SK-N-SH treated with all-trans-retinoic acid at 6 μM for 48 hours (cell line): ENCODE results near the gene PNPLA7.

ENCODE experiments used
- ATAC-seq: fragments of 200-7000 bp; cut with Tn5 transposase; 3 replicates; pipeline ENCODE4 v1.9.1; 2020; ENCODE audit warnings: mild to moderate bottlenecking, moderate library complexity
- ARNTL ChIP-seq: fragments of 450-650 bp; formaldehyde crosslinking; IDR thresholded peaks from 2 replicates; pipeline ENCODE4 v1.5.0; 2020; ENCODE audit warnings: low read depth, mild to moderate bottlenecking, moderate library complexity, borderline replicate concordance
- BACH2 ChIP-seq: fragments of 250-450 bp; sonication (Bioruptor Pico); IDR thresholded peaks from 2 replicates; pipeline ENCODE4 v1.9.0; 2021; ENCODE audit warnings: mild to moderate bottlenecking, borderline replicate concordance
- CSDC2 ChIP-seq: fragments of 250-450 bp; sonication (Bioruptor Pico); IDR thresholded peaks from 2 replicates; pipeline ENCODE4 v1.5.0; 2020; ENCODE audit warnings: mild to moderate bottlenecking, moderate library complexity
- CSRNP3 ChIP-seq: fragments of 250-450 bp; sonication (Bioruptor Pico); IDR thresholded peaks from 2 replicates; pipeline ENCODE4 v1.5.1; 2021; ENCODE audit warnings: mild to moderate bottlenecking, moderate library complexity
- ESRRG ChIP-seq: fragments of 250-450 bp; sonication (Bioruptor Pico); IDR thresholded peaks from 2 replicates; pipeline ENCODE4 v1.6.1; 2021; ENCODE audit warnings: mild to moderate bottlenecking
- GLIS3 ChIP-seq: fragments of 250-450 bp; sonication (Bioruptor Pico); IDR thresholded peaks from 2 replicates; pipeline ENCODE4 v1.5.0; 2020; ENCODE audit warnings: mild to moderate bottlenecking, moderate library complexity
- ISL1 ChIP-seq: fragments of 250-450 bp; sonication (Bioruptor Pico); IDR thresholded peaks from 2 replicates; pipeline ENCODE4 v2.1.2; 2022; ENCODE audit warnings: mild to moderate bottlenecking, moderate library complexity
- POU6F1 ChIP-seq: fragments of 250-450 bp; sonication (Bioruptor Pico); IDR thresholded peaks from 2 replicates; pipeline ENCODE4 v1.8.0; 2021; ENCODE audit warnings: low read depth, mild to moderate bottlenecking, moderate library complexity, borderline replicate concordance
- RARB ChIP-seq: fragments of 250-450 bp; sonication (Bioruptor Pico); IDR thresholded peaks from 2 replicates; pipeline ENCODE4 v1.8.0; 2021; ENCODE audit warnings: mild to moderate bottlenecking, moderate library complexity
- SNAI2 ChIP-seq: fragments of 250-450 bp; sonication (Bioruptor Pico); IDR thresholded peaks from 2 replicates; pipeline ENCODE4 v1.5.0; 2020; ENCODE audit warnings: mild to moderate bottlenecking, moderate library complexity
- TOX ChIP-seq: fragments of 250-450 bp; sonication (Bioruptor Pico); IDR thresholded peaks from 2 replicates; pipeline ENCODE4 v1.8.0; 2021; ENCODE audit warnings: mild to moderate bottlenecking, moderate library complexity, borderline replicate concordance
- ZC3H10 ChIP-seq: fragments of 250-450 bp; sonication (Bioruptor Pico); IDR thresholded peaks from 2 replicates; pipeline ENCODE4 v1.5.1; 2021; ENCODE audit warnings: mild to moderate bottlenecking, moderate library complexity
- ZFP3 ChIP-seq: fragments of 250-450 bp; sonication (Bioruptor Pico); IDR thresholded peaks from 2 replicates; pipeline ENCODE4 v1.5.0; 2020; ENCODE audit warnings: mild to moderate bottlenecking, moderate library complexity
- ZNF565 ChIP-seq: fragments of 450-650 bp; formaldehyde crosslinking; conservative IDR thresholded peaks from 2 replicates; pipeline ENCODE4 v1.5.0; 2020; ENCODE audit warnings: low read depth, mild to moderate bottlenecking, moderate library complexity
- ZNF70 ChIP-seq: fragments of 450-650 bp; formaldehyde crosslinking; IDR thresholded peaks from 2 replicates; pipeline ENCODE4 v1.5.0; 2020; ENCODE audit warnings: mild to moderate bottlenecking, moderate library complexity
- ZNF8 ChIP-seq: fragments of 450-650 bp; formaldehyde crosslinking; IDR thresholded peaks from 2 replicates; pipeline ENCODE4 v1.5.0; 2020; ENCODE audit warnings: mild to moderate bottlenecking, moderate library complexity
- TF ChIP-seq, protein P1 (sequence below): fragments of 250-450 bp; sonication (Bioruptor Pico); IDR thresholded peaks from 2 replicates; pipeline ENCODE4 v1.8.0; 2020; ENCODE audit warnings: mild to moderate bottlenecking, moderate library complexity, borderline replicate concordance
- TF ChIP-seq, protein P2 (sequence below): fragments of 250-450 bp; sonication (Bioruptor Pico); IDR thresholded peaks from 2 replicates; pipeline ENCODE4 v1.5.0; 2020; ENCODE audit warnings: mild to moderate bottlenecking, moderate library complexity

PNPLA7 gene

GRCh38 chr9:137494104-137494544 lies 56.1 kb downstream of the PNPLA7 start:
- ATAC-seq = no peak
- TF ChIP-seq ARNTL (CRISPR knock-in tag) (no peak), GLIS3 (CRISPR knock-in tag) (no peak), CSDC2 (CRISPR knock-in tag) (no peak), BACH2 (no peak), CSRNP3 (CRISPR knock-in tag) (no peak)

DNA sequence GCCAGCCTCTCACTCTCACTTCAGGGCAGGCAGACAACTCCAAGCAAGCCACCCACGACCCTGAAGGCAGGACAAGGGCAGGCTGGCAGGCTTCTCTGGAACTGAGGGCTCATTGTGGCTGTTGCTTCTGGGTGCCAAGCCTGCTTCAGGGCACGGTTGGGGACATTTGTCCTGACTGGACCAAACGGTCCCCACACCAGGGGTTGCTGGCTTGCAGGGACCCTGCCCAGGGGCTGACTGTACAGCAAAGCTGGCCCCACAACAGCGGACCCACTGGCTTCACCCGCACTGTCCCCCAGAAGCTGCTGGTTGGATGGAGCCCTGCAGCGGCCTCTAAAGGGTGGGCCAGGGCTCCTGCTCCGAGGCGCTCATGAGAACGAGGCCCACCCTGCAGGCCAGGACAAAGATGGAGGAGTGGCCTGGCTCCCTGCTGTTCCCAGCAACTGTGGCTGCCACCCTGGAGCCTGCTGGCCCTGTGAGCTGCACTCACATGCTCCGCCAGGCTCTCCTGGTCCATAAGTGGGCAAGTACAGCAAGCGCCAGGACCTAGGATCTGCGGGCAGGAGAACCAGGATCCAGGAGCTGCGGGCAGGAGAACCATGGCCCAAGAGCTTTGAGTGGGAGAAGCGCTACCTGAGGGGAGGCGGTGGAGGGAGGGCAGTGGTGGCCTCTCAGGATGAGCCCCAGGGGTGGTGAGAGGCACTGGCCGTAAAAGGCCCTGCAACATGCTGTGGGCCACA lies 56.7 kb downstream of the PNPLA7 start:
- TF ChIP-seq POU6F1 = no peak
- no peak for TF ChIP-seq ZC3H10 (CRISPR knock-in tag)
- no peak for TF ChIP-seq ESRRG
- no peak for TF ChIP-seq ZNF70 (CRISPR knock-in tag)
- TF ChIP-seq ISL1 (CRISPR knock-in tag) = no peak
- TF ChIP-seq, protein P1, sequence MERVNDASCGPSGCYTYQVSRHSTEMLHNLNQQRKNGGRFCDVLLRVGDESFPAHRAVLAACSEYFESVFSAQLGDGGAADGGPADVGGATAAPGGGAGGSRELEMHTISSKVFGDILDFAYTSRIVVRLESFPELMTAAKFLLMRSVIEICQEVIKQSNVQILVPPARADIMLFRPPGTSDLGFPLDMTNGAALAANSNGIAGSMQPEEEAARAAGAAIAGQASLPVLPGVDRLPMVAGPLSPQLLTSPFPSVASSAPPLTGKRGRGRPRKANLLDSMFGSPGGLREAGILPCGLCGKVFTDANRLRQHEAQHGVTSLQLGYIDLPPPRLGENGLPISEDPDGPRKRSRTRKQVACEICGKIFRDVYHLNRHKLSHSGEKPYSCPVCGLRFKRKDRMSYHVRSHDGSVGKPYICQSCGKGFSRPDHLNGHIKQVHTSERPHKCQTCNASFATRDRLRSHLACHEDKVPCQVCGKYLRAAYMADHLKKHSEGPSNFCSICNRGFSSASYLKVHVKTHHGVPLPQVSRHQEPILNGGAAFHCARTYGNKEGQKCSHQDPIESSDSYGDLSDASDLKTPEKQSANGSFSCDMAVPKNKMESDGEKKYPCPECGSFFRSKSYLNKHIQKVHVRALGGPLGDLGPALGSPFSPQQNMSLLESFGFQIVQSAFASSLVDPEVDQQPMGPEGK (CRISPR knock-in tag) = no peak
- no peak for TF ChIP-seq GLIS3 (CRISPR knock-in tag)
- no peak for TF ChIP-seq BACH2
- TF ChIP-seq, all 23 proteins: peak for 0
- no peak for ATAC-seq

DNA sequence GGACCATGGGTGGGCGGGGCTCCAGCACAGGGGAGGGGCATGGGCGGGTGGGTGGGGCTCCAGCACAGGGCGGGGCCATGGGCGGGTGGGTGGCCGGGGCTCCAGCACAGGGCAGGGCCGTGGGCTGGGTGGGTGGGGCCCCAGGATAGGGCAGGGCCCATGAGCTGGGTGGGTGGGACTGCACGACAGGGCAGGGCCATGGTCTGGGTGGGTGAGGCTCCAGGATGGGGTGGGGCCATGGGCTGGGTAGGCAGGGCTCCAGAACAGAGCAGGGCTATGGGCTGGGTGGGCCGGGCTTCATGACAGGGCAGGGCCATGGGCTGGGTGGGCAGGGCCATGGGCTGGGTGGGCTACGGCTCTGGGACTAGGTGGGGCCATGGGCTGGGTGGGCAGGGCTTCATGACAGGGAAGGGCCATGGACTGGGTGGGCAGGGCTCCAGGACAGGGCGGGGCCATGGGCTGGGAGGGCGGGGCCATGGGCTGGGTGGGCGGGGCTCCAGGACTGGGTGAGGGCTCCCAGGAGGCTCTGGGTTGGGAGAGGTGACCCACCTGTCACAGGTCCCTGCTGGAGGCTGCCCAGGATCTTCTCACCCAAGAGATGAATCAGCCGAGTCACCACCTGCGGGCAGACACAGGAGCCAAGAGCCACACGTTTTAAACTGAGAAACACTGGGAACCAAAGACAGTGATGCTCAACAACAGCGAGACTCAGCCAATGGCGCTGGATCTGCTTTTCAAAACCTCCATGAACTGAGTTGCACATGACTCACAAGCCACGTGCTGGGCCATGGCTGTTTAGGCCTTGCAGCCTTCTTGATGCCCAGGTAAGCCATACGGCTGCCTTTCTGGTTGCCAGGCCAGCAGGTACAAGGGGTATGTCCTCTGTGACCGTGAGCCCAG lies 57.5 kb downstream of the PNPLA7 start:
- ATAC-seq = peak; percentile 44

More for the DNA sequence above, 57.5 kb downstream of the PNPLA7 start:
- TF ChIP-seq ZNF8 (CRISPR knock-in tag) (no peak), ISL1 (CRISPR knock-in tag) (no peak), POU6F1 (no peak), GLIS3 (CRISPR knock-in tag) (no peak), CSRNP3 (CRISPR knock-in tag) (no peak), SNAI2 (CRISPR knock-in tag) (no peak), ZFP3 (no peak), RARB (CRISPR knock-in tag) (no peak), ZNF565 (CRISPR knock-in tag) (no peak), CSDC2 (CRISPR knock-in tag) (no peak), TOX (CRISPR knock-in tag) (no peak), BACH2 (no peak), ZC3H10 (CRISPR knock-in tag) (no peak)
- TF ChIP-seq, protein P1 (CRISPR knock-in tag) = no peak
- TF ChIP-seq, protein P2, sequence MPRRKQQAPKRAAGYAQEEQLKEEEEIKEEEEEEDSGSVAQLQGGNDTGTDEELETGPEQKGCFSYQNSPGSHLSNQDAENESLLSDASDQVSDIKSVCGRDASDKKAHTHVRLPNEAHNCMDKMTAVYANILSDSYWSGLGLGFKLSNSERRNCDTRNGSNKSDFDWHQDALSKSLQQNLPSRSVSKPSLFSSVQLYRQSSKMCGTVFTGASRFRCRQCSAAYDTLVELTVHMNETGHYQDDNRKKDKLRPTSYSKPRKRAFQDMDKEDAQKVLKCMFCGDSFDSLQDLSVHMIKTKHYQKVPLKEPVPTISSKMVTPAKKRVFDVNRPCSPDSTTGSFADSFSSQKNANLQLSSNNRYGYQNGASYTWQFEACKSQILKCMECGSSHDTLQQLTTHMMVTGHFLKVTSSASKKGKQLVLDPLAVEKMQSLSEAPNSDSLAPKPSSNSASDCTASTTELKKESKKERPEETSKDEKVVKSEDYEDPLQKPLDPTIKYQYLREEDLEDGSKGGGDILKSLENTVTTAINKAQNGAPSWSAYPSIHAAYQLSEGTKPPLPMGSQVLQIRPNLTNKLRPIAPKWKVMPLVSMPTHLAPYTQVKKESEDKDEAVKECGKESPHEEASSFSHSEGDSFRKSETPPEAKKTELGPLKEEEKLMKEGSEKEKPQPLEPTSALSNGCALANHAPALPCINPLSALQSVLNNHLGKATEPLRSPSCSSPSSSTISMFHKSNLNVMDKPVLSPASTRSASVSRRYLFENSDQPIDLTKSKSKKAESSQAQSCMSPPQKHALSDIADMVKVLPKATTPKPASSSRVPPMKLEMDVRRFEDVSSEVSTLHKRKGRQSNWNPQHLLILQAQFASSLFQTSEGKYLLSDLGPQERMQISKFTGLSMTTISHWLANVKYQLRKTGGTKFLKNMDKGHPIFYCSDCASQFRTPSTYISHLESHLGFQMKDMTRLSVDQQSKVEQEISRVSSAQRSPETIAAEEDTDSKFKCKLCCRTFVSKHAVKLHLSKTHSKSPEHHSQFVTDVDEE (CRISPR knock-in tag) = no peak
